ENCODE data around the gene RAET1E.
"Not testable (repeated sequence)": the region's sequence is repeated elsewhere in the genome, so short reads cannot be mapped to it uniquely, and the experiment has no call there.

The RAET1E gene

GRCh38 chr6:149859938-149860337 lies 38.0 kb downstream of the RAET1E start:
- peak; percentile 50 for DNase-seq

- DNase-seq = peak; percentile 85
Observed at GRCh38 chr6:149859368-149859767, 38.5 kb downstream of the RAET1E start.

DNA sequence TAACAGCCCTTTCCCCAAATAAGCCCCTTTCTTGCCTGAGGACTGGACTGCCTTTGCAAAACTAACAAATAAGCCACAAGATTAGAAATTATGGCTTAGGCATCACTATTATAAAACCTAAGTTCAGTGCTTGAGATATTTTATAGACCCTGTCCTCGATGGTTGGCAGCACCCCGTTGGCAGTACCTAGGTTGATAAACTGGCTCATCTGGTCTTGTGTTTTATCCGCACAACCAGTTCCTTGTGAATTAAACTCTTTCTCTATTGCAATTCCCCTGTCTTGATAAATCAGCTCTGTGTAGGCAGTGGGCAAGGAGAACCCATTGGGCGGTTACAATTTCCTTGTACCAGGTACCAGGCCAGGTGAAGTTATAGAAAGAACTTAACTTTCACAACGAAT lies 40.4 kb downstream of the RAET1E start:
- DNase-seq = no peak

DNA sequence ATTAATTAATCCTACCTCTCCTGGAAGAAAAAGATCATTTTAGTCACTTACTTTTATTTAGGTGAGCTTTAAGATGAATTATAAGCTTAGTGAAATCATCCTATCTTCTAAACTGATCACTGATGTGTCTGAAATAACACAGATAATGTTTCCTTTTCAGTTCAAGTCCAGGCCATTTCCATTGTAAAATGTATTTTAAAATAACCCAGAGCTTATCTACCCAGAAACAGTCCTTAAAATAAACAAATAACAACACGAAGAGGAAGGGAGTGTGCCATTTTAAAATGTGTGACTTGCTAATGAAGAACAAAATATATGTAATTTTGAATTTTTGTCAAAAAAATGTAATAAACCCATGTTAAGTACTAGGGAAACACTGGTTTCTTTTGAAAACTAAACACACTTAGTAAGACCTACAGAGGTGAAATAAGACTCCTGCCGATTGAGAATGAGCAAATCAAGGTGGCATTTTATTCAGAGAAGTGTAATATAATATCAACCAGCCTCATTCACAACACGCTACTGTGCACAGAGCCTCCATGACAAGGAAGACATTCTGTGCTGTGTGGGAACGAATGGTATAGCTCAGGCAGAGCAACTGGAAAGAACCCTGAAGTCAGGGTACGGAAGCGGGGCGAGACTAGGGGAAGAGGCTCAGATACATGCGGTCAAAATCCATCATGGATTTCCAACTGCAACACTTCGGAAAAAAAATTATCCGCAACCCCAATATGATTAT lies 41.5 kb downstream of the RAET1E start:
- DNase-seq = no peak

DNA sequence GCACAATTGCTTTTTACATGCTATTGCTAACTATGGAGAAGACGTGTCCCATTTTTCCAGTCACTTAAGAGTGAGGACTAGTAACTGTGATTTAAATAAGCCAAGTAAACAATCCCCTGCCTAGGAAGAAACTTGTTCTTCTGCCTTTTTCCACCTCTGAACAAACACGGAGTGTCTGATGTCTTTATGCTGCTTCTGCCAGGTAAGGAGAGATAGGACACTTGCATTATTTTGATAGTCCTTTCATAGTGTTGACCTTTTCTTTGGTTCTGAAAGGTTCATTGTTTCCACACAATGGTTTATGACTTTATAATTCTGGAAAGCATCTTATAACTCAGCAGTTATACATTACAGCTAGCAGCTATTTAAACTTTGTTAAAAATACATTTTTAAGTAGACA lies 42.2 kb downstream of the RAET1E start:
- peak; percentile 60 for DNase-seq

DNA sequence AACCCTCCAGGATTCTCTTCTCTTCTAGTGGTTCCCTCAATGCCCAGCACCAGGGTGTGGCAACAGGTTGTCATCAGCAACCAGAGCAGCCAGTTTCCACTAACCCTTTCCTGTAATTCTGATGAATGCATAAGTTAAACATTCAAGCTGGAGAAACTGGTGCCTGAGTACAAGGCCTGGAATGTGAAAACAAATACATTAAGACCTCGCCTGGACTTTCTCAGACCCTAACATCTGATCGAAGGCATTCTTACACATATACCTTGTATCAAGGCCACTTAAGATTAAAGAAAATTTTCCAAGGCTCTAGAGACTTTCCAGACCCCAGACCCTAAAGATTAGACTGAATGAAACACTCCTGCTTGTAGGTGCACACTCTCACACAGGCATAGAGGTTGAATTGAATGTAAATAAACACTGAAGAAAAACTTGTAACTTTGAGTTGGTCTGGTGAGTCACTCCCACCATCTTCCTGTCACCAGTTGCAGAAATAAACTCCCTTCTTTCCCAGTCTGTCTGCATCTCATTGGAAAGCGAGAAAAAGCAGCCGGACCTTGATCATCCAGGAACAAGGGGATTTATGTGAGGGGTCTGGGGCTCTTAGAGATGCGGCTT lies 42.8 kb downstream of the RAET1E start:
- peak; percentile 53 for DNase-seq

DNA sequence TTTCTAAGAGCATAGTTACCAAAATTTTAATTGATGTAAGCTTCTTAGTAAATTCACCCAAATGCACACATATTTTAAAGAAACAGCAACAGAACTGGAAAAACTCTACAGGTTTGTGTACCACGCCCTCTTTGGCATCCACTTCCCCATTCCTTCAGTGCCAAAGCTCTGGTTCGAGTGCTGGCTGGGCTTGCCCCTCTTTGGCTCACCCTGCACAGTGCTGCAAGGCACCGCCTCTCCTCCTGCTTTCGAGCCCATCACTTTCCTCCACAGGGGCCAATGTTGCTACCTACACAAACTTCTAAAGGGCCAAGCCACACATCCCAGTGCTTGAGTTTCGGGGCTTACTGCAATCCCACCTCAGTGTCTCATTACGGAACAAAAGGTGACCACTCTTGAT lies 43.4 kb downstream of the RAET1E start:
- DNase-seq = peak; percentile 17

DNA sequence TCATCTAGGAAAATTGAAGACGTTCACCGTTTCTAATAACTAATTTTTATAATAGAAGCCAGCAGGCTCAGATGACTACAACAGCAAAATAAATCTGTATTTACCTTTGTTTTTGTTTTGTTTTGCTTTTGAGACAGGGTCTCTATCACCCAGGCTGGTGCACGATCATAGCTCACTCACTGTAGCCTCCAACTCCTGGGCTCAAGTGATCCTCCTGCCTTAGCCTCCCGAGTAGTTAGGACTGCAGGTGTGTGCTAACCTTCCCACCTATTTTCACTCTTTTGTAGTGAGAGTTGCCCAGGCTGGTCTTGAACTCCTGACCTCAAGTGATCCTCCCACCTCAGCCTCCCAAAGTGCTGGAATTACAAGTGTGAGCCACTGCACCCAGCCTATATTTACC lies 43.9 kb downstream of the RAET1E start:
- DNase-seq = not testable (repeated sequence)

- DNase-seq = peak; percentile 22
Observed at GRCh38 chr6:149852881-149853280, 45.0 kb downstream of the RAET1E start.

DNA sequence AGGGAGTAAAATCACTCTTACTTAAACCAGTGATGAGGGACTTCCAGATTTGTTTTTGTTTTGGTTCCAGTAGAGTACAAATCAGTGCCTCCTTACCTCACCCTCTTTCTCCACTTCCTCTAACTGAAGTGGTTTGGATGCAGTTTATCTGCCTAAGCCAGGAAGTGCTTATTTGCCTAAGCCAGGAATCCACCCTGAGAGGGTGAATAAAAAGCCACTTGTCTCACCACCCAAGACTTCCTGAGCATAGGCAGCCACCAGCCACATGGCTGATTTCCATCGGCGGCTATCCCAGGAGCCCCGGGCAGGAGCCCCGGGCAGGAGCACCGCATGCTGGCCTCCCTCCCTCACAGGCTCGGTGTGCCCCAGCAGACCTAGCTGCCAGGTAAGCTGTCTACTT lies 45.7 kb downstream of the RAET1E start:
- DNase-seq = peak; percentile 90

DNA sequence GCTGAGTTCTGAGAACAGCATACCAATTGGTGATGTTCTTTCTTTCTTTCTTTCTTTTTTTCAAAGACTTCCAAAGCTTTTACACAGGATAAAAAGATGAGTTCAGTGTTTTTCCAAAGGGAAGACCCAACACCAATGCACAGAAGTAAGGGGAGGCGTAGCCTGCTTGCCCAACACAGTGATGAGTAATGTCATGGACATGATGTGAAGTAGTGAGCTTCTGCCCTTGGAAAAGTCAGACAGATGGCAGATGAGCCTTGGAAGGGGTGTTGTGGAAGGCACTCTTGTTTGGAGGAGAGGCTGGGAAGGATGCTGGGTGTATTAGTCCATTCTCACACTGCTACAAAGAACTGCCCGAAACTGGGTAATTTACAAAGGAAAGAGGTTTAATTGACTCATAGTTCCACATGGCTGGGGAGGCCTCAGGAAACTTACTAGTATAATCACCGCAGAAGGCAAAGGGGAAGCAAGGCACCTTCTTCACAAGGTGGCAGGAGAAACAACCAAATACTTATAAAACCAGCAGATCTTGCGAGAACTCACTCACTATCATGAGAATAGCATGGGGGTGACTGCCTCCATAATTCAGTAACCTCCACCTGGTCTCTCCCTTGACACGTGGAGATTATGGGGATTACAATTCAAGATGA lies 46.3 kb downstream of the RAET1E start:
- DNase-seq = peak; percentile 4

- DNase-seq = not testable (repeated sequence)
Observed at GRCh38 chr6:149848343-149848742, 49.6 kb downstream of the RAET1E start.
